GM12878 (cell line): Measurements from ENCODE around the gene CDC42SE2. TPM values are rescaled to one million over a fixed set of nuclear protein-coding genes. Genes with fewer than 3 reads are reported as not detected.

Experiments
- ATAC-seq: fragments of 200-7000 bp; cut with Tn5 transposase; 3 replicates; pipeline ENCODE4 v1.9.1; 2020; ENCODE audit warnings: mild to moderate bottlenecking, moderate library complexity
- BruUV-seq: library from RNA; stranded (reverse); fragments of 400-500 nt; replicated peaks from 2 replicates; lab custom pipeline; 2021; lab: Mats Ljungman, UMichigan
- CTCF ChIA-PET: fragments of 300-600 bp; sonication (Branson Sonifier 250); formaldehyde crosslinking; extraction: SDS; loops from one replicate; lab custom pipeline; 2021; ENCODE audit warnings: inconsistent platforms; lab: Yijun Ruan, JAX
- POLR2A ChIA-PET: fragments of 350-600 bp; formaldehyde crosslinking; extraction: SDS; loops from one replicate; lab custom pipeline; 2021; ENCODE audit warnings: inconsistent platforms; lab: Charles Lee
- RAD21 ChIA-PET: fragments of 300-600 bp; sonication (Branson Sonifier 250); formaldehyde crosslinking; loops from one replicate; lab custom pipeline; 2023; ENCODE audit warnings: antibody characterized with exemption; ENCODE audit not compliant: unreplicated experiment; lab: Charles Lee
- SMC1A ChIA-PET: fragments of 300-600 bp; sonication (Branson Sonifier 250); formaldehyde crosslinking; loops from one replicate; lab custom pipeline; 2023; ENCODE audit not compliant: unreplicated experiment, uncharacterized antibody; lab: Charles Lee
- DNase-seq: peaks from one replicate; pipeline ENCODE4 v3.0.0-alpha.2; 2011; ENCODE audit warnings: low read depth, low spot score
- FAIRE-seq: peaks from 3 replicates; lab custom pipeline; 2011; peaks lifted over from hg19 to GRCh38; lab: Jason Lieb, UNC
- H2AFZ ChIP-seq: 2 replicates; pipeline ENCODE4 v1.6.0; 2011; ENCODE audit warnings: low read depth, low read length, control low read depth; ENCODE audit not compliant: control insufficient read depth
- H3K27ac ChIP-seq: 2 replicates; pipeline ENCODE4 v1.5.1; 2011; ENCODE audit warnings: control low read depth; ENCODE audit not compliant: control insufficient read depth, insufficient read depth
- H3K27me3 ChIP-seq, 2 experiments: replicated peaks in 1 of 2; 2 replicates each; pipeline versions ENCODE4 v1.6.0 to v1.6.1; 2011; ENCODE audit warnings: low read length in 1 of 2; ENCODE audit not compliant: control insufficient read depth in 2 of 2, insufficient read depth in 2 of 2
- H3K36me3 ChIP-seq, 2 experiments: 2 replicates each; pipeline ENCODE4 v1.5.1; 2011; ENCODE audit warnings: low read length in 1 of 2; ENCODE audit not compliant: control insufficient read depth in 2 of 2, insufficient read depth in 2 of 2
- H3K4me1 ChIP-seq: 2 replicates; pipeline ENCODE4 v1.6.1; 2011; ENCODE audit warnings: mild to moderate bottlenecking, low read length, moderate library complexity, mixed read lengths; ENCODE audit not compliant: control insufficient read depth, insufficient read depth
- H3K4me2 ChIP-seq: 2 replicates; pipeline ENCODE4 v1.6.0; 2011; ENCODE audit warnings: control low read depth; ENCODE audit not compliant: control insufficient read depth, insufficient read depth
- H3K4me3 ChIP-seq: fragments of 200-600 bp; sonication (generic); 2 replicates; pipeline ENCODE4 v1.5.1; 2016
- H3K79me2 ChIP-seq: 2 replicates; pipeline ENCODE4 v1.6.0; 2011; ENCODE audit warnings: low read length; ENCODE audit not compliant: control insufficient read depth, insufficient read depth
- H3K9ac ChIP-seq: 2 replicates; pipeline ENCODE4 v1.8.0; 2011; ENCODE audit warnings: low read length, control low read depth, mixed read lengths; ENCODE audit not compliant: control insufficient read depth, insufficient read depth
- H3K9me3 ChIP-seq: replicated peaks from 3 replicates; pipeline ENCODE4 v1.5.1; 2011; ENCODE audit warnings: mild to moderate bottlenecking, low read length; ENCODE audit not compliant: control insufficient read depth, insufficient read depth
- H4K20me1 ChIP-seq: 2 replicates; pipeline ENCODE4 v1.6.0; 2011; ENCODE audit not compliant: control insufficient read depth, insufficient read depth
- MLLT1 ChIP-seq: fragments of 450-650 bp; IDR thresholded peaks from 2 replicates; pipeline ENCODE4 v1.6.1; 2016; ENCODE audit warnings: mild to moderate bottlenecking
- STAT3 ChIP-seq: IDR thresholded peaks from 2 replicates; pipeline ENCODE4 v1.6.1; 2011; ENCODE audit warnings: low read depth, low read length, improper control_type of control experiment
- WGBS: methylation state at CpG from one replicate; pipeline ENCODE4 v1.1.6; 2016; ENCODE audit warnings: low lambda C conversion rate; ENCODE audit not compliant: insufficient replicate concordance, insufficient coverage; ENCODE audit errors: missing lambda C conversion rate; 5-methylcytosine and 5-hydroxymethylcytosine counted together
- in situ Hi-C: fragments of 300-500 bp; cut with MboI; formaldehyde crosslinking; loops from 9 replicates; pipeline ENCODE4 v1.14.3; 2018; ENCODE audit warnings: mixed read lengths
- intact Hi-C: fragments of 100-400 bp; cut with micrococcal nuclease; formaldehyde crosslinking; loops from one replicate; pipeline ENCODE4 v1.14.2; 2022; ENCODE audit not compliant: unreplicated experiment
- polyA plus RNA-seq, 11 experiments: library from polyadenylated mRNA; depleted of rRNA in 4 of 11; unstranded in 6 of 11; stranded (reverse) in 5 of 11; fragments of >200 nt; fragmentation: Nextera tagmentation in 4 of 11; fragmentation: Illumina TruSeq in 1 of 11; extraction: Ambion mirVana in 4 of 11; extraction: Trizol in 1 of 11; gene quantifications; 1 replicate in 1 of 11; 2 replicates in 10 of 11; pipeline versions ENCODE4 v1.2.1 to v1.2.3, GENCODE V29; 2011 to 2016; ENCODE audit warnings: inconsistent platforms in 2 of 11, missing spikeins in 2 of 11, low read depth in 1 of 11
- total RNA-seq, 4 experiments: library from RNA; depleted of rRNA in 3 of 4; stranded (reverse); fragments of >200 nt in 3 of 4; fragmentation: Illumina TruSeq in 1 of 4; extraction: Trizol in 1 of 4; gene quantifications; 2 replicates each; pipeline versions ENCODE4 v1.2.1 to v1.2.3, GENCODE V29; 2013 to 2021

The CDC42SE2 gene
- total and polyA plus RNA-seq, 10 of the 15 experiments (the other 5 are each of a cell fraction or from before 2014, with no cell fraction given): 57.0 to 148 (median 80.3) TPM

GRCh38 chr5:131221008-131221703 is 42.7 kb upstream of the CDC42SE2 start:
- FAIRE-seq (no peak), ATAC-seq (no peak), DNase-seq (no peak)
- no peak overlapping the region for H3K9ac ChIP-seq
- WGBS: 95% methylated on average over 10 of the region's 10 CpGs
- ChIA-PET SMC1A (interaction anchor here (0.5 to 26.7 kb wide), 15 partner anchors 8 to 194 kb away, joined by 3 to 1218 read pairs (median 5); partner anchors contain the start of genes CDC42SE2 and HINT1), POLR2A (interaction anchor here (1.0 to 19.3 kb wide), 12 partner anchors 9 to 156 kb away, joined by 3 to 309 read pairs (median 5); partner anchors contain the start of genes CDC42SE2 and HINT1), CTCF (interaction anchor here (1.0 to 8.7 kb wide), 9 partner anchors 8 to 161 kb away, joined by 3 to 65 read pairs (median 5); partner anchors contain the start of gene CDC42SE2), RAD21 (interaction anchor here (1.2 to 10.4 kb wide), 15 partner anchors 7 to 194 kb away, joined by 3 to 161 read pairs (median 7); partner anchors contain the start of genes CDC42SE2 and HINT1)
- H4K20me1 ChIP-seq: no peaks in the 10 kb centered on the region
- H3K27ac ChIP-seq: no peak overlapping the region
- H3K4me3 ChIP-seq: peak overlapping the region; percentile 64; the same call in 1 of the 2 replicates
- in situ Hi-C loops (no loop called here), intact Hi-C loops (no loop called here)
- BruUV-seq: no TSS peak
- H3K4me2 ChIP-seq: peak overlapping the region; percentile 24
- no peak for TF ChIP-seq STAT3
- TF ChIP-seq MLLT1: peak; percentile 94
- H3K79me2 ChIP-seq: peaks cover 91% of the 10 kb centered on the region
- peaks cover 27% of the 10 kb centered on the region for H3K4me1 ChIP-seq
- no peaks in the 10 kb centered on the region; a peak in 1 of 4 replicates for H3K36me3 ChIP-seq
- no peaks in the 10 kb centered on the region for H3K9me3 ChIP-seq
- H2AFZ ChIP-seq: no peak overlapping the region
- H3K27me3 ChIP-seq: no peaks in the 10 kb centered on the region
